C4-2B (cell line): Measurements from ENCODE around the gene ALOXE3.

Experiments
- H3K27ac ChIP-seq: fragments of 450-650 bp; 2 replicates; pipeline ENCODE4 v1.5.1; 2017
- ZFX ChIP-seq: fragments of 450-650 bp; IDR thresholded peaks from 2 replicates; pipeline ENCODE4 v1.6.1; 2017
- TF ChIP-seq, protein P1 (sequence below): fragments of 450-650 bp; conservative IDR thresholded peaks from 2 replicates; pipeline ENCODE4 v1.5.1; 2017; ENCODE audit warnings: mild to moderate bottlenecking

Gene ALOXE3

GRCh38 chr17:8100763-8101162, 17.6 kb downstream of the ALOXE3 start:
- no peak for TF ChIP-seq ZFX
- TF ChIP-seq, protein P1, sequence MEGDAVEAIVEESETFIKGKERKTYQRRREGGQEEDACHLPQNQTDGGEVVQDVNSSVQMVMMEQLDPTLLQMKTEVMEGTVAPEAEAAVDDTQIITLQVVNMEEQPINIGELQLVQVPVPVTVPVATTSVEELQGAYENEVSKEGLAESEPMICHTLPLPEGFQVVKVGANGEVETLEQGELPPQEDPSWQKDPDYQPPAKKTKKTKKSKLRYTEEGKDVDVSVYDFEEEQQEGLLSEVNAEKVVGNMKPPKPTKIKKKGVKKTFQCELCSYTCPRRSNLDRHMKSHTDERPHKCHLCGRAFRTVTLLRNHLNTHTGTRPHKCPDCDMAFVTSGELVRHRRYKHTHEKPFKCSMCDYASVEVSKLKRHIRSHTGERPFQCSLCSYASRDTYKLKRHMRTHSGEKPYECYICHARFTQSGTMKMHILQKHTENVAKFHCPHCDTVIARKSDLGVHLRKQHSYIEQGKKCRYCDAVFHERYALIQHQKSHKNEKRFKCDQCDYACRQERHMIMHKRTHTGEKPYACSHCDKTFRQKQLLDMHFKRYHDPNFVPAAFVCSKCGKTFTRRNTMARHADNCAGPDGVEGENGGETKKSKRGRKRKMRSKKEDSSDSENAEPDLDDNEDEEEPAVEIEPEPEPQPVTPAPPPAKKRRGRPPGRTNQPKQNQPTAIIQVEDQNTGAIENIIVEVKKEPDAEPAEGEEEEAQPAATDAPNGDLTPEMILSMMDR, result no peak
- no peak overlapping the region for H3K27ac ChIP-seq

- TF ChIP-seq ZFX, result no peak
- TF ChIP-seq, protein P1, result no peak
- H3K27ac ChIP-seq, result no peak overlapping the region
Observed at GRCh38 chr17:8100111-8100510, 18.2 kb downstream of the ALOXE3 start.

GRCh38 chr17:8096541-8096940, 21.8 kb downstream of the ALOXE3 start:
- TF ChIP-seq ZFX, result no peak
- TF ChIP-seq, protein P1, result no peak
- H3K27ac ChIP-seq, result no peak overlapping the region

- H3K27ac ChIP-seq, result no peak overlapping the region
- TF ChIP-seq, protein P1, result no peak
- no peak for TF ChIP-seq ZFX
Observed at GRCh38 chr17:8095361-8095760, 23.0 kb downstream of the ALOXE3 start.

GRCh38 chr17:8091033-8091687, 27.2 kb downstream of the ALOXE3 start:
- TF ChIP-seq, protein P1, result no peak
- TF ChIP-seq ZFX, result no peak
- no peak overlapping the region for H3K27ac ChIP-seq

DNA sequence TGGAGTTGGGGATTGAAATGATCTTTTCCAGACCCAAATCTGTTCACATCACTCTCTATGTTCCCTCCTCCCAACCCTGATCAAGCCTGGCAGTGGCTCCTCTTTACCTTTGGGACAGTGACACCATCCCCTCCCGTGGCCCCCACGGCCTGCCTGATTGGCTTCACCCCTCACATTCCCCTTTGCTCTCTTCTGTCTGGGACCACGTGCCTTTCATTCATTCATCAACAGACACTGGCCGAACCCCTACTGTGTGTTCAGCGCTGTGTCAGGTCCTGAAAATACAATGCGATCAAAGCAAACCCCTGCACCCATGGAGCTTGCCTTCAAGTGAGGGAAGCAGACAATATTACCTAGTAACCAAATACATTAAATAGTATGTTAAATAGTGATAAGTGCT, 28.6 kb downstream of the ALOXE3 start:
- H3K27ac ChIP-seq, result no peak overlapping the region
- TF ChIP-seq, protein P1, result no peak
- no peak for TF ChIP-seq ZFX

DNA sequence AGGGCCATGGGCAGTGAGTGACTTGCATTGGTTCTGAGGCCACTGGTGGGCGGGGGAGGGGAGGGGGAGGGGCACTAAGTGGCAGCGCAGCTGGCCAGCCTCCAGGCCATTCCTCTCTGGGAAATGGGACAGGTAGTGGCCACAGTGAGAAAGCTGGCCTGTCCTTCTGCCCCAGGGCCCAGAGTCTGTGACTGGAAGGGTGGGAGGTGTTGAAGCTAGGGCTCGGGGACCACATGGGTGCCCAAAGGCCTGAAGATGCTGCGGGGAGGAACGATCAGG, 30.4 kb downstream of the ALOXE3 start:
- H3K27ac ChIP-seq, result no peak overlapping the region
- TF ChIP-seq ZFX, result no peak
- TF ChIP-seq, protein P1, result no peak
